CD4-positive, alpha-beta T cell (primary cell): ENCODE data around the gene NCL. TPM values are rescaled to one million over a fixed set of nuclear protein-coding genes. Genes with fewer than 3 reads are reported as not detected.

Source experiments
- ATAC-seq: fragments of 200-7000 bp; cut with Tn5 transposase; one replicate; pipeline ENCODE4 v1.10.0; 2022; ENCODE audit warnings: mild to moderate bottlenecking; ENCODE audit not compliant: poor library complexity
- CTCF ChIA-PET: fragments of 350-600 bp; sonication (Branson Sonifier 250); formaldehyde crosslinking; loops from one replicate; lab custom pipeline; 2021; ENCODE audit warnings: antibody characterized with exemption, inconsistent platforms; lab: Charles Lee
- POLR2A ChIA-PET: fragments of 350-600 bp; sonication (Branson Sonifier 250); formaldehyde crosslinking; loops from one replicate; lab custom pipeline; 2021; ENCODE audit warnings: antibody characterized with exemption, inconsistent platforms; lab: Charles Lee
- DNase-seq, 14 experiments: peaks; one replicate each; pipeline ENCODE4 v3.0.0-alpha.2; 2013 to 2020; ENCODE audit warnings: mixed read lengths in 2 of 14
- H3K27ac ChIP-seq, 2 donors: one replicate each; pipeline versions ENCODE4 v1.5.1 to v1.7.0; 2013; ENCODE audit warnings: low read length in 2 of 2, low read depth in 1 of 2, mild to moderate bottlenecking in 1 of 2
- H3K27me3 ChIP-seq, 2 experiments: 1 replicate in 1 of 2; 2 replicates in 1 of 2; pipeline versions ENCODE4 v1.6.1 to v1.7.0; 2013; ENCODE audit warnings: low read length in 2 of 2, control low read depth in 1 of 2, mild to moderate bottlenecking in 1 of 2, moderate library complexity in 1 of 2; ENCODE audit not compliant: insufficient read depth in 2 of 2, control insufficient read depth in 1 of 2
- H3K36me3 ChIP-seq: one replicate; pipeline ENCODE4 v1.6.1; 2013; ENCODE audit warnings: low read length, control low read depth; ENCODE audit not compliant: insufficient read depth
- H3K4me1 ChIP-seq: one replicate; pipeline ENCODE4 v1.6.1; 2013; ENCODE audit warnings: low read length, control low read depth; ENCODE audit not compliant: insufficient read depth
- H3K4me3 ChIP-seq: one replicate; pipeline ENCODE4 v1.5.1; 2013; ENCODE audit warnings: mild to moderate bottlenecking, low read length, moderate library complexity
- H3K9me3 ChIP-seq, 2 experiments: 1 replicate in 1 of 2; 2 replicates in 1 of 2; pipeline versions ENCODE4 v1.6.1 to v1.7.0; 2013; ENCODE audit warnings: low read length in 2 of 2, mild to moderate bottlenecking in 2 of 2, control low read depth in 1 of 2, moderate library complexity in 1 of 2; ENCODE audit not compliant: control insufficient read depth in 1 of 2, insufficient read depth in 1 of 2
- H3K27ac Mint-ChIP-seq: one replicate; pipeline ENCODE4 v1.8.0; 2020; ENCODE audit warnings: mixed read lengths
- H3K27me3 Mint-ChIP-seq: one replicate; pipeline ENCODE4 v1.8.0; 2021; ENCODE audit warnings: mixed read lengths
- H3K36me3 Mint-ChIP-seq: one replicate; pipeline ENCODE4 v1.8.0; 2021; ENCODE audit warnings: low read depth, mixed read lengths
- H3K4me1 Mint-ChIP-seq: one replicate; pipeline ENCODE4 v1.8.0; 2021; ENCODE audit warnings: low read depth, mixed read lengths
- H3K4me3 Mint-ChIP-seq: one replicate; pipeline ENCODE4 v1.8.0; 2020; ENCODE audit warnings: mild to moderate bottlenecking, mixed read lengths
- H3K9me3 Mint-ChIP-seq: one replicate; pipeline ENCODE4 v1.8.0; 2020; ENCODE audit warnings: mixed read lengths
- intact Hi-C, 2 experiments: fragments of 100-400 bp; cut with DNase I in 1 of 2; cut with micrococcal nuclease in 1 of 2; formaldehyde crosslinking; loops; one replicate each; pipeline versions ENCODE4 v1.15.1 to v1.9.0; 2023 to 2025; cut with DNase I, micrococcal nuclease
- polyA plus RNA-seq, 2 donors: library from polyadenylated mRNA; unstranded; fragments of 120-200 nt; gene quantifications; one replicate each; pipeline ENCODE4 v1.2.1, GENCODE V29; 2013
- total RNA-seq, 174 experiments: library from RNA in 2 of 174; stranded (reverse) in 2 of 174; gene quantifications; one replicate each; pipeline ENCODE4 v1.2.3 and lab custom pipeline; 2021 to 2026
- TF ChIP-seq, protein P1 (sequence below): fragments of 200-600 bp; IDR thresholded peaks from one replicate; pipeline ENCODE4 v1.8.0; 2022; ENCODE audit warnings: antibody characterized with exemption, mild to moderate bottlenecking

The NCL gene, protein sequence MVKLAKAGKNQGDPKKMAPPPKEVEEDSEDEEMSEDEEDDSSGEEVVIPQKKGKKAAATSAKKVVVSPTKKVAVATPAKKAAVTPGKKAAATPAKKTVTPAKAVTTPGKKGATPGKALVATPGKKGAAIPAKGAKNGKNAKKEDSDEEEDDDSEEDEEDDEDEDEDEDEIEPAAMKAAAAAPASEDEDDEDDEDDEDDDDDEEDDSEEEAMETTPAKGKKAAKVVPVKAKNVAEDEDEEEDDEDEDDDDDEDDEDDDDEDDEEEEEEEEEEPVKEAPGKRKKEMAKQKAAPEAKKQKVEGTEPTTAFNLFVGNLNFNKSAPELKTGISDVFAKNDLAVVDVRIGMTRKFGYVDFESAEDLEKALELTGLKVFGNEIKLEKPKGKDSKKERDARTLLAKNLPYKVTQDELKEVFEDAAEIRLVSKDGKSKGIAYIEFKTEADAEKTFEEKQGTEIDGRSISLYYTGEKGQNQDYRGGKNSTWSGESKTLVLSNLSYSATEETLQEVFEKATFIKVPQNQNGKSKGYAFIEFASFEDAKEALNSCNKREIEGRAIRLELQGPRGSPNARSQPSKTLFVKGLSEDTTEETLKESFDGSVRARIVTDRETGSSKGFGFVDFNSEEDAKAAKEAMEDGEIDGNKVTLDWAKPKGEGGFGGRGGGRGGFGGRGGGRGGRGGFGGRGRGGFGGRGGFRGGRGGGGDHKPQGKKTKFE
- total RNA-seq (100 to 1,000 TPM; 387 to 395 TPM), total RNA-seq (lab: John Stamatoyannopoulos, UW) (171 to 3,068 (median 617) reads per million in 172 experiments)
- polyA plus RNA-seq (2013, experiment 1 of 2): 310 TPM
- 441 TPM for polyA plus RNA-seq (2013, experiment 2 of 2)

DNA sequence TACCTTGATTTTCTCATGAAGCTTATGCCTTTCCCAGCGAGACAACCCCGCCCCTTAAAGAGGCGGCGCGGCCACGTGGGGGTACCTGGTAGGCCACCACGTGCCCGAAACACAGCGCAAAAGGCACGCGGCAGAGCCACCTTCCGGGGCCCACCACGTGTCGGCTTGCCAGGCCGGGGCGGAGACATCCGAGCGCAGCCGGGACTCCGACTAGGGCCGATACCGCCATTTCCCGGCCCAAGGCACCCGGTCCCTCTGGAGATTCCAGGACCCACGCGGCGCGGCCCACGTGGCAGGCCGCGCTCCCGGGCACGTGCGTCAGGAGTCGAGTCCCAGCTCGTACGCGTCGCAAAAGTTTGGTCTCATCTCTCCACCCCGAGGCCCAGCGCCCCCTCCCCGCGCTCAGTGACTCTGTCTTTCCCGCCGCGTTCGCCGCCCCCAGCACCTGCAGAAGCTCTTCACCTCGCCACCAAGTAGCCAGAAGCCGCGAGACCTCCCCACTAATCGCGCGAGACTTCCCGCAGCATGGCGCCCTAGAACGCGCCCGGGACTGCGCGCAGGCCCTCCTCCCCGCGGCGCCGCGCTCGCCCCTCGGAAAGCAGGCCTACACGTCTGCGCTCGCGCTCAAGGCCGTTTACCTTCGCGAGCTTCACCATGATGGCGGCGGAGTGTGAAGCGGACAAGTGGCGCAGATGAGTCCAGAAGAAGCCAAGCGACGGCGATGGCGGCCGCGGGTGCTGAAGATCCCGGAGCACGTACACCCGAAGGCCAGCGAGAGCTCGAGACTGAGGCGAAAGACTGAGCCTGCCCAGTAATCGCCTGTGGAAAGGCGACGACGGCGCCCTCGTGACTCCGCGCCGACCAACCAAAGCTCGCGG is at the start of gene NCL:
NCL (minus strand) TSS at position 787 of the 878 bp plus-strand sequence; CDS start at position 656, 131 bp downstream.
- intact Hi-C loops: loop anchor here (1.0 to 10.0 kb wide), 7 partner anchors 19 to 749 kb away; partner anchors contain the start of genes CAB39 (in 1 of the 2), COPS7B (in 1 of the 2) and PTMA (in 1 of the 2)
- CTCF ChIA-PET: interaction anchor here (0.6 to 3.7 kb wide), 6 partner anchors 12 to 322 kb away, joined by 3 to 23 read pairs (median 6); partner anchors contain the start of gene COPS7B

DNA sequence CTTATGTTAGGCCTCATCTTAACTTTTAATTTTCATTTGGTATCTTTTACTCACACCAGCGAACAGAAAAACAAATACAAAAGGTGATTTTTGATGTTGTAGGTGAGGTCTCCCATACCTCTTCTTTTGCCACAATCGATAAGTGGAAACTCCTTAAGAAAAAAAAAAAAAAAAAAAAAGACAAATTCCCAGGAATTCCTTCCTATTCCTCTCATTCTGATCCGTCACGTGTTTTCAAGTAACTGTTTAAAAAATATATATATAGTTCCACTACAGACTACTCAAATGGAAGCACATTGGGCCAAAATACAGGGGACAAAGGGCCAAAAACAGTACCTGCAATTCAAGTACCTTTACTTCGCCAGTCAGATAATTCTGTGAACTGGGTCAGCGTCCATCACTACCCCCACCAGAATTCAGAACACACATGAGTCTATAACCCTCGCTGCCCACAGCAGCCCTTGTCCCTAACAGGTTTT is 49.5 kb upstream of the NCL start:
- no peak for ATAC-seq
- intact Hi-C loops: loop anchor here (1.0 to 5.0 kb wide), 4 partner anchors 31 to 267 kb away; partner anchors contain the start of genes NCL (in 2 of the 2) and PDE6D (in 1 of the 2)
- Histone ChIP-seq H3K36me3 (no peaks in the 10 kb centered on the region), H3K9me3 (no peaks in the 10 kb centered on the region), H3K27me3 (no peaks in the 10 kb centered on the region), H3K4me3 (peak overlapping the region; percentile 66), H3K27ac (peak overlapping the region; percentile 82 to 95), H3K4me1 (peaks cover 12% of the 10 kb centered on the region)
- H3K27me3 Mint-ChIP-seq: no peaks in the 10 kb centered on the region
- ChIA-PET CTCF (interaction anchor here (1.3 to 2.0 kb wide), 4 partner anchors 31 to 193 kb away, joined by 3 to 12 read pairs (median 5); no protein-coding TSS in a partner anchor), POLR2A (interaction anchor here (0.6 to 2.4 kb wide), 13 partner anchors 9 to 389 kb away, joined by 3 to 67 read pairs (median 5); partner anchors contain the start of genes HTR2B, NCL and PTMA)
- TF ChIP-seq, protein P1, sequence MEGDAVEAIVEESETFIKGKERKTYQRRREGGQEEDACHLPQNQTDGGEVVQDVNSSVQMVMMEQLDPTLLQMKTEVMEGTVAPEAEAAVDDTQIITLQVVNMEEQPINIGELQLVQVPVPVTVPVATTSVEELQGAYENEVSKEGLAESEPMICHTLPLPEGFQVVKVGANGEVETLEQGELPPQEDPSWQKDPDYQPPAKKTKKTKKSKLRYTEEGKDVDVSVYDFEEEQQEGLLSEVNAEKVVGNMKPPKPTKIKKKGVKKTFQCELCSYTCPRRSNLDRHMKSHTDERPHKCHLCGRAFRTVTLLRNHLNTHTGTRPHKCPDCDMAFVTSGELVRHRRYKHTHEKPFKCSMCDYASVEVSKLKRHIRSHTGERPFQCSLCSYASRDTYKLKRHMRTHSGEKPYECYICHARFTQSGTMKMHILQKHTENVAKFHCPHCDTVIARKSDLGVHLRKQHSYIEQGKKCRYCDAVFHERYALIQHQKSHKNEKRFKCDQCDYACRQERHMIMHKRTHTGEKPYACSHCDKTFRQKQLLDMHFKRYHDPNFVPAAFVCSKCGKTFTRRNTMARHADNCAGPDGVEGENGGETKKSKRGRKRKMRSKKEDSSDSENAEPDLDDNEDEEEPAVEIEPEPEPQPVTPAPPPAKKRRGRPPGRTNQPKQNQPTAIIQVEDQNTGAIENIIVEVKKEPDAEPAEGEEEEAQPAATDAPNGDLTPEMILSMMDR: no peak
- DNase-seq: peak in 1 of 14 experiments; percentile 7
- H3K27ac Mint-ChIP-seq: peak overlapping the region; percentile 94
- H3K9me3 Mint-ChIP-seq: no peaks in the 10 kb centered on the region
- H3K4me1 Mint-ChIP-seq: peaks cover 24% of the 10 kb centered on the region
- peak overlapping the region; percentile 91 for H3K4me3 Mint-ChIP-seq
- H3K36me3 Mint-ChIP-seq: no peaks in the 10 kb centered on the region

More for the DNA sequence above, at the start of gene NCL:
- peak; percentile 67 for ATAC-seq
- Mint-ChIP-seq H3K4me3 (peak within 1 kb of the TSS; percentile 93), H3K36me3 (peaks cover 55% of the 10 kb centered on the region), H3K4me1 (peaks cover 57% of the 10 kb centered on the region), H3K27me3 (no peaks in the 10 kb centered on the region), H3K27ac (peak within 1 kb of the TSS; percentile 99), H3K9me3 (no peaks in the 10 kb centered on the region)
- Histone ChIP-seq H3K4me3 (peak within 1 kb of the TSS; percentile 91), H3K9me3 (no peaks in the 10 kb centered on the region), H3K36me3 (peaks cover 43% of the 10 kb centered on the region), H3K27ac (peak within 1 kb of the TSS; percentile 96 to 97), H3K27me3 (no peaks in the 10 kb centered on the region), H3K4me1 (peaks cover 57% of the 10 kb centered on the region)
- TF ChIP-seq, protein P1: no peak
- peak; percentile 75 to 98 (median 81) for DNase-seq
- POLR2A ChIA-PET: interaction anchor here (0.7 to 7.4 kb wide), 44 partner anchors 10 to 1867 kb away, joined by 3 to 174 read pairs (median 6); partner anchors contain the start of genes COPS7B, EIF4E2, HTR2B and ITM2C
